ENCODE results near the gene PGBD2.

DNA sequence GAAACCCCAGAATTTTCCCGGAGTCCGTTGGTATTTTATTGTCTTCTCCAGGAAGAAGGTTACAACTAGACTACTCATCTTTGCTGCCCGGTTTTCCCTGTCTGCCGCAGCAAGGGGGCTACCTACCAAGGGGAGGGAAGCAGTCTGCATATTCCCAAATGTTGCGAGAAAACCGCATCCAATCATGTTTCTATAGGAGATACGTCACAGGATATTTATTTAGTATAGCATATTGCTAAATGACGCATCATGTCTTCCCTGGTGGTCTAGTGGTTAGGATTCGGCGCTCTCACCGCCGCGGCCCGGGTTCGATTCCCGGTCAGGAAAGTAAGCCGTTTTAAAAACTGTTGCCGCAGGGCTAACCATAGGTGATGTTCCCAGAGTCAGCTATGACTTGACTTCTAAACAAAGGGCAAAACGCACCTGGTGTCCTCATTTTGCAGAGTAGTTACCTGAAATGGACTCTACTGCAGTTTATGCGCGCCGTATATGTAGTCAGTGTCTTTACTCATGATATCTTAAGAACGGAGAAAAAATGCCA is 32.0 kb upstream of the PGBD2 start:
- TF ChIP-seq YY1 (IDR thresholded peaks at IDR 0.05; ENCODE audit: insufficient read depth, insufficient read length) (no peak), SUZ12 (IDR thresholded peaks at IDR 0.05; ENCODE audit: extremely low read depth, insufficient read depth, insufficient read length) (no peak), ZNF274 (IDR thresholded peaks at IDR 0.05; ENCODE audit: low read depth, low read length) (no peak)
